NCI-H2107 (cell line): ENCODE data around the gene PHF12.

Experiments used
- DNase-seq: peaks from one replicate; lab custom pipeline; 2025; lab: John Stamatoyannopoulos, UW

Gene PHF12

GRCh38 chr17:28975031-28975430 lies 23.7 kb upstream of the PHF12 start:
- no peak for DNase-seq

GRCh38 chr17:28974451-28974850 lies 23.1 kb upstream of the PHF12 start:
- DNase-seq = no peak

- DNase-seq = peak; percentile 50
Measured at GRCh38 chr17:28973425-28973824, 22.1 kb upstream of the PHF12 start.

GRCh38 chr17:28972437-28972836 lies 21.1 kb upstream of the PHF12 start:
- DNase-seq = no peak

- no peak for DNase-seq
Measured at GRCh38 chr17:28970879-28971278, 19.6 kb upstream of the PHF12 start.

GRCh38 chr17:28969706-28970393 lies 18.5 kb upstream of the PHF12 start:
- DNase-seq = no peak

GRCh38 chr17:28968914-28969295 lies 17.6 kb upstream of the PHF12 start:
- DNase-seq = no peak

GRCh38 chr17:28968231-28968913 lies 17.1 kb upstream of the PHF12 start:
- no peak for DNase-seq

GRCh38 chr17:28967221-28968135 lies 16.2 kb upstream of the PHF12 start:
- DNase-seq = no peak

GRCh38 chr17:28963841-28964240 lies 12.5 kb upstream of the PHF12 start:
- DNase-seq = no peak

- DNase-seq = no peak
Measured at GRCh38 chr17:28963055-28963611, 11.8 kb upstream of the PHF12 start.

- no peak for DNase-seq
Measured at GRCh38 chr17:28961391-28961790, 10.1 kb upstream of the PHF12 start.

GRCh38 chr17:28960256-28961061 lies 9.1 kb upstream of the PHF12 start:
- DNase-seq = no peak

- no peak for DNase-seq
Measured at GRCh38 chr17:28959471-28959871, 8.2 kb upstream of the PHF12 start.

- no peak for DNase-seq
Measured at GRCh38 chr17:28958820-28959455, 7.6 kb upstream of the PHF12 start.

- DNase-seq = no peak
Measured at GRCh38 chr17:28957992-28958355, 6.7 kb upstream of the PHF12 start.

GRCh38 chr17:28957277-28957991 lies 6.1 kb upstream of the PHF12 start:
- no peak for DNase-seq

- no peak for DNase-seq
Measured at GRCh38 chr17:28956861-28957260, 5.5 kb upstream of the PHF12 start.

GRCh38 chr17:28956112-28956511 lies 4.8 kb upstream of the PHF12 start:
- DNase-seq = no peak

- DNase-seq = no peak
Measured at GRCh38 chr17:28955408-28955807, 4.1 kb upstream of the PHF12 start.

GRCh38 chr17:28954886-28955285 lies 3.6 kb upstream of the PHF12 start:
- no peak for DNase-seq
